Inflammatory macrophage treated with lipopolysaccharide for 1 hour (primary cell): ENCODE results near the gene PAXIP1.
"Not testable (repeated sequence)": the region's sequence is repeated elsewhere in the genome, so short reads cannot be mapped to it uniquely, and the experiment has no call there.

Experiments used
- DNase-seq, 2 donors: peaks; one replicate each; pipeline ENCODE4 v3.0.0-alpha.2; 2020 to 2022

PAXIP1 gene

DNA sequence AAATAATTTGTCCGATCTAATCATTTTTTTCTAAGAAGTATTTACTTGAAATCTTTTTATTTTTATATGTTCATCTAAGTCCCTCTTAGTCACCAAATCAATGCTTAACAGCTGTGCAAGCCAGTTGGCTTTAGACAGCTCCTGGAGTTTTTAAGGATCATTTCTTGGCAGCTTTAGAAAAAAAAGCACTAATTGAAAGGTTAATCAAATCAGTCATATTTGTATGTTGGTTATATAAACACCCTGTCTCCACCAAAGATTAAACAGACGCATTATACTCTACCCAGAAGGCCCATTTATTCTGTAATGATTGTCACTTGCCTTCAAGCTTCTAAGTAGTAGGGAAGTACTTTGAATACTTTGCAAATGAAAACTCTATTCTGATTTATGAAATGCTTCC, 60.2 kb downstream of the PAXIP1 start:
- DNase-seq, result no peak

DNA sequence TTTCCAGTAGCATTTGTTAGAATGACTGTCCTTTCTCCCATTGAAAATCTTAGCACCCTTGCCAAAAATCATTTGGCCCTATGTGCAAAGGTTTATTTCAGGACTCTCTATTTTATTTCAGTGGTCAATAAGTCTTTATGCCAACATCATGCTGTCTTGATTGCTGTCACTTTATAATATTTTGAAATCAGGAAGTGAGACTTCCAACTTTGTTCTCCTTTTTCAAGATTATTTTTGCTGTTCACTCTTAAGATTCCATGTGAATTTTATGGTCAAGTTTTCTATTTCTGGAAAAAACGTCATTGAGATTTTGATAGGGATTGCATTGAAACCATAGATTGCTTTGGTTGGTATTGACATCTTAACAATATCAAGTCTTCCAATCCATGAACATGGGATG, 65.1 kb downstream of the PAXIP1 start:
- peak; percentile 22 to 31 for DNase-seq

DNA sequence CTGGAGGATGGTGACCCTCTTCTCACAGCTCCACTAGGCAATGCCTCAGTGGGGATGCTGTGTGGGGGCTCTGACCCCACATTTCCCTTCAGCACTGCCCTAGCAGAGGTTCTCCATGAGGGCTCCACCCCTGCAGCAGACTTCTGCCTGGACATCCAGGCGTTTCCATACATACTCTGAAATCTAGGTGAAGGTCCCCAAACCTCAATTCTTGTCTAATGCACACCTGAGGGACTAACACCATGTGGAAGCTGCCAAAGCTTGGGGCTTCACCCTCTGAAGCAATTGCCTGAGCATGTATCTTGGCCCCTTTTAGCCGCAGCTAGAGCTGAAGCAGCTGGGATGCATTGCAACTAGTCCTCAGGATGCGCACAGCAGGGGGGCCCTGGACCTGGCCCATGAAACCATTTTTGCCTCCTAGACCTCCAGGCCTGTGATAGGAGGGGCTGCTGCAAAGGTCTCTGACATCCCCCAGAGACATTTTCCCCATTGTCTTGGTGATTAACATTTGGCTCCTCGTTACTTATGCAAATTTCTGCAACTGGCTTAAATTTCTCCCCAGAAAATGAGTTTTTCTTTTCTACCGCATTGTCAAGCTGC, 68.5 kb downstream of the PAXIP1 start:
- not testable (repeated sequence) for DNase-seq

DNA sequence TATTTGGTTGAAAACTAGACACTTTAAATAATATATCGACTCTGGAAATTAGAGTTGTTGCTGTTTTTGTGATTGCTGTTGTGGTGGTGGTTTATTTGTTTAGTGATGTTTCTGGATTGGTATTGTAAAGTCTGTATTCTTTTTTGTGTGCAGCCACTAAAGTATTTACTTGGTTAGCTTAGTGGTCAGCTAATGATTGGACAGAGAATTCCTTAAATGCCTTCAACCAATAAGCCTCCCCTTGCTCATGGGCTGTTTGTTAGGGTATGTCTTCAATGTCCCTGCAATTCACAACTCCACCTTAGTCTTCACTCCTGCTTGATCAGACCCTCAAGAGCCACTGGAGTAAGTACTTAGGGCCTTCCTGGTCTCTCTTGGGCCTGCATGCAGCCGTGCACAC, 71.0 kb downstream of the PAXIP1 start:
- no peak for DNase-seq

DNA sequence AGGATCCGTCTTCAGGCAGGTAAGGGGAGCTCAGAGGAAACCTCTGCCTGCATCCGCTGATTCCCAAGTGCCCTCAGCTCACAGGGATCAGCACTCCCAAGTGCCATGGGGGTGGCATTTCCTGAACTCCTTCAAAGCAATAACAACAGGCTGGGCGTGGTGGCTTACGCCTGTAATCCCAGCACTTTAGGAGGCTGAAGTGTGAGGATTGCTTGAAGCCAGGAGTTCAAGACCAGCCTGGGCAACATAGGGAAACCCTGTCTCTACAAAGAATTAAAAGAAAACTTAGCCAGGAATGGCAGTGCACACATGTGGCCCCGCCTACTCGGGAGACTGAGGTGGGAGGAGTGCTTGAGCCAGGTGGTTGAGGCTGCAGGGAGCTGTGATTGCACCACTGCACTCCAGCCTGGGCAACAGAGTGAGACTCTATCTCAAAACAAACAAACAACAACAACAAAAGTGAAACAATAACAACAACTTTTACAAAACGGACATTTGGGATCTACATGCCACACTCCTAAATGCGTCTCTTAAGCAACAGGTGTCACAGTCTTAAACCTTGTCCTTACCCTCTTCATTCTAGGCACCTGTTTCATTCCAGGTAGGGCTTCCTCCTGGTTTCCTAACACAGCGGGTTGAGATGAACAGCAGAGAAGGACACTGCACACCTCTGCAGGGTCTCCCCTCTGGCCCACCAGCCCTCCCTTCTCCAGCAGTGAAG, 73.8 kb downstream of the PAXIP1 start:
- peak in 1 of 2 donors; percentile 6 for DNase-seq

DNA sequence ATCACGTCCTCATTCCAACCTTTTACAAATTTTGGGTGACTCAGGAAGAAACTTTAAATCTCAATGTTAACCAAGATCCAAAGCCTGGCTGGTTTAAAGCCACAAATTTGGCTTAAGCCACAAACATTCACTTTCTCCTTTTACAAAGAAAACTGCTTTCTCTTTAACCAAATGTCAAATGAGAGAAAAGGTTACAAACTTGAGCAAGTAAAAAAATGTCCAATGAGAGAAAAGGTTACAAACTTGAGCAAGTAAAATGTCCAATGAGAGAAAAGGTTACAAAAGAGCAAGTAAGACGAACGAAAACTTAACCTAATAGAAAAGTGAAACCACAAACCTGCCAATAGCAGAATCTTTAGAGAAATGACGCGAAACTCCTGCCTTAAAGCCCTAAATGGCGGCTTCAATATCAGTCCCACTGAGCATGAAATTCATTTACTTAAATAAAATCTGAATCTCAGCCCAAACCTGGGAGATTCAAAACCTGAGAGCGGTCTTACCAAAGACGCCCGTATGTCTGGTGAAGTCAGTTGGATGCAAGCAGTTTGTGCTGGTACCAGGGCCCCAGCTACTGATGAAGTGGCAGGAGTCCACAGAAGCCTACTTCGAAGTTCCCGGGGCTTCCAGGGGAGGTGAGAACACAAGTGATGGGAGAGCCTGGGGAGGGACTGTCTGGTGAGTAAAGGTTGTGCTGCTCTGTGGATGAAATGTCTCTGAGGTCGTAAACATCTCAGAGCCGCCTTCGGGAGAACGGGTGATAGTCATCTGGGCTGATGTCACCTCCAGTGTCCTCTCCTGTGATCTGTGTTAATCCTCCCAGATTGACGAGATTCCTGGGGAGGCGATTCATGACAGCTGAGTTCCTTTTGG, 74.6 kb downstream of the PAXIP1 start:
- peak; percentile 96 to 100 for DNase-seq

DNA sequence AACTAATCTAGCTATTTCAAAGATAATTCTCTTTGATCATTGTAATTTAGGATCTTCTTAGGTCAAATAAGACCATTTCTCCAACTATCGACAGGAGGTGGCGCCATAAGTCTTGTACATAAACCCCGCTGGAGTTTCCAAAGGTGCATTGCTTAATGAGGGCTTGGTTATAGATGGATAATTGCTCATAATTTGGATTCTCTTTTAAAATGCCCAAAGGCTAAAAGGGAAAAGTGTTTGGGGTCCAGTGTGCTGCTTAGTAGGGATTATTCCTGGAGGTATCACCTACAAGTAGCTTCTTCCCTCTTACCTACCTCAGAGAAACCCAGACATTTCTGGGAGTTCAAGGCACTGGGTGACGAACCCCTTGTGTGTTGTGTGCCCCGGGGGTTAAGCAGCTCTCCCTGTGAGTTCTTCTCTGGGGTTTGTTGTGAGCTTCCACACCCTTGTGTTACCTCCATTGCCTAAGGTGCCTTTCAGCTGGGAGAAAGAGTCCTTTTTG, 75.2 kb downstream of the PAXIP1 start:
- DNase-seq, result peak; percentile 81 to 98

DNA sequence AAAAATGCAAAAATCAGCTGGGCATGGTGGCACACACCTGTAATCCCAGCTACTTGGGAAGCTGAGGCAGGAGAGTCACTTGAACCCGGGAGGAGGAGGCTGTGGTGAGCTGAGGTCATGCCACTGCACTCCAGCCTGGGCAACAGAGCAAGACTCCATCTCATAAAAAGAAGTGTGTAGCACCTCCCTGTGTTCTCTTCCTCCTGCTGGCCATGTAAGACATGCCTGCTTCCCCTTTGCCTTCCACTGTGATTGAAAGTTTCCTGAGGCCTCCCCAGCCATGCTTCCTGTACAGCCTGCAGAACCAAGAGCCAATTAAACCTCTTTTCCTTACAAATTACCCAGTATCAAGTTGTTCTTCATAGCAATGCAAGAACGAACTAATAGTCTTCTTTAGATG, 80.5 kb downstream of the PAXIP1 start:
- DNase-seq, result not testable (repeated sequence)

DNA sequence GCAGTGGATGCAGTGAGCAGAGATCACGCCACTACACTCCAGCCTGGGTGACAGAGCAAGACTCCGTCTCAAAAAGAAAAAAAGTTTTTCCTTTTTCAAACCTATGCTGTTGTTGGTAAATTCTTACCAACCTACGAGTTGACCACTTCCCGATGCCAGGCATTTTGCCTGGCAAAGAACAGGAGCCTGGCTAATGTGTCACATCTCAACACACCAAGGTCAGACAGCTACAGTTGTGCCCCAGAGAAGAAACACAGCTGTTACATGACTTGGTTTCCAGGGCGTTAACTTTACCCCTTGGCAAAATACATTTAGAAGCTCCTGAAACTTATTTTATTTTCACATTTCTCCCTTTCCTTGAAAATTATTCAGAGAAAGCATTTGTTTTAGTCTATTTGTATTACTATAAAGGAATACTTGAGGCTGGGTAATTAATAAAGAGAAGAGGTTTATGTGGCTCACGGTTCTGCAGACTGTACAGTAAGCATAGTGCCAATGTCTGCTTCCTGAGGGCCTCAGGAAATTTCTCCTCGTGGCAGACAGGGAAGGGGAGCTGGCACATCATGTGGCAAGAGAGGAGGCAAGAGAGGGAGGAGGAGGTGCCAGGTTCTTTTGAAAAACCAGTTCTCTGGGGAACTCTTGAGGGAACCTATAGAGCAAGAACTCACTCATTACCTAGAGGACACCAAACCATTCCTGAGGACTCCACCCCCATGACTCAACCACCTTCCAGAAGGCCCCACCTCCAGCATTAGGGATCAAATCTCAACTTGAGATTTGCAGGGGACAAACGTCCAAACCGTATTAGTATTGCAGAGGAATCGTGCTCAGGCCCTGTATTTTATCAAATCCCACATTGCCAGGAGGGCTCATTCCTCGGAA, 83.3 kb downstream of the PAXIP1 start:
- DNase-seq, result no peak

DNA sequence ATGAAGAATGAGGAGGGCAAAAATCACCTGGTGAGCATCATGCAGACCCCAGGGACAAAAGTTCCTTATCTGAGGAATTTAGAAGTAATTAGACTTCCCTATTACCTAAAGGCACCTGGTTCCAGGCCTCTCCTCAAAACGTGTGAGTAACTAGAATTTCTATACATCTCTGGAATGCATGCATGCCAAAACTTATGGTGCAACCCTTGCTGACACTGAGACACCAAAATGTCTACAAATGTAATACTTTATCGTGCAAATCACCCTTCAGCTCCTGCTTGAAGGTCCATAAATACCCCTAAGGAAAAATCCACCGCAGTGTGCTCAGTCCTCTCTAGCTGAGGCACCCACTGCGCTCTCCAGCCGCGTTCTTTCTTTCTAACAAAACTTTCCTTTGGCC, 84.2 kb downstream of the PAXIP1 start:
- DNase-seq, result no peak

DNA sequence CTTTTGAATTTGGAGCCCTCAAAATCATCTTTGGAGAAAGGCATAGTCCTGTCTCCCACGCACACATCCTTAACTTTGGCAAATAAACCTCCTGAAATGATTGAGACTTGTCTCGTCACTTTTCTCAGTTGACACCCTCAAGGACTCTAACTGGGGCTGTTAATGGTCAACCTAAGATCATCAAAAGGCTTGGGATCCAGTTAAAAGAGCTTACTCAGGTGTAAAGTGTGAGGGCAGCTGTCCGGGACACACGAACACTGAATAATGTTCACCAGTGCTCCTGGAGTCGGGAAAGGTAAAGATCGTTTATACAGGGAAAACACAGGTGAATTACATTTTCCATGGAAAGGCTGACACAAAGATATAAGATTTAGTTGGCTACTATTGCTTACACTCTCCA, 84.7 kb downstream of the PAXIP1 start:
- DNase-seq, result no peak

DNA sequence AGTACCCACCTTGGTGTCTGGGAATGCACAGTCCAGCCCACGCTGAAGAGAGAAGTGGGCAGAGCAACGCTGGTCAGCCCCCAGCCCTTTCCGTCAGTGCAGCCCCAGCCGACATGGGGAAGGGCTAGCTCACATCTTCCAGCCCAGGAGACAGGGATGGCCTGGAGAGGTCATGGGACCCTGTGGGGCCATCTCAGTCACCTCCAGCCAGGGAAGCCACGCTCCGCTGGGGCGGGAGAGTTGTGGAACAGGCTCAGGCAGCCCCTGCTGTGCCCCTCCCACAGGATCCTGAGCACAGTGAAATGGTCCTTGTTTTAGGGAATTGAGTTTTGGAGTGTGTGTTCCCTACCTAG, 85.1 kb downstream of the PAXIP1 start:
- DNase-seq, result no peak

DNA sequence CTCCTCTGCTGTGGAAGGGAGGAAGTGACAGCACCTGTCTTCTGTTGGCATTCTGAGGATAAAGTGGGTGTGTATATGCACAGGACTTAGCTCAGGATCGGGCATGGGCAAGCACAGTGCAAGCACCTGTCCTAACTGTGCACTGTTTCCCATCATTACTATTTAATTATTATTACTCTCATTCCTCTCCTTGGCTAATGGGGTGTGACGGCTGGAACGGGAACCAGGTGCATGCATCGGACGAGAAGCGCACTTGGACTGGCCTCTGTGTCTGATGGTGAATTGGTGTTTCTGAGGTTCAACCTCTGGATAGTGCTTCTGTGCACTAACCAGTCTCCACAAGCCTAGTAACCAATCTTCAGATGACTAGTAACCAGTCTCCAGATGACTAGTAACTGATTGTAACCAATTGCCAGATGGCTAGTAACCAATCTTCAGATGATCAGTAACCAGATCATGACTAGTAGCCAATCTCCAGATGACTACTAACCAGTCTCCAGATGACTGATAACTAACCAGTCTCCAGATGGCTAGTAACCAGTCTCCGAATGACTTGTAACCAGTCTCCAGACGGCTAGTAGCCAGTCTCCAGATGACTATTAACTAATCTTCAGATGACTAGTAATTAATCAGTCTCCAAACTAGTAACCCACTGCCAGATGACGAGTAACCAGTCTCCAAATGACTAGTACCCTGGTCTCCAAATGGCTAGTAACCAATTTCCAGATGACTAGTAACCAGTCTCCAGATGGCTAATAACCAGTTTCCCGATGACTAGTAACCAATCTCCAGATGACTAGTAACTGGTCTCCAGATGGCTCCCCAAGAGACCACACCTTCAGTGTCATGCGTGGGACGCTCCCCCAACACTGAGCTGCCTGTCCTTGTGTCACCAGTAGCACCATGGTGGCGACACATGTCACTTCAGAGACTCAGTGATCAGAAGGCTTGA, 85.8 kb downstream of the PAXIP1 start:
- DNase-seq, result no peak

DNA sequence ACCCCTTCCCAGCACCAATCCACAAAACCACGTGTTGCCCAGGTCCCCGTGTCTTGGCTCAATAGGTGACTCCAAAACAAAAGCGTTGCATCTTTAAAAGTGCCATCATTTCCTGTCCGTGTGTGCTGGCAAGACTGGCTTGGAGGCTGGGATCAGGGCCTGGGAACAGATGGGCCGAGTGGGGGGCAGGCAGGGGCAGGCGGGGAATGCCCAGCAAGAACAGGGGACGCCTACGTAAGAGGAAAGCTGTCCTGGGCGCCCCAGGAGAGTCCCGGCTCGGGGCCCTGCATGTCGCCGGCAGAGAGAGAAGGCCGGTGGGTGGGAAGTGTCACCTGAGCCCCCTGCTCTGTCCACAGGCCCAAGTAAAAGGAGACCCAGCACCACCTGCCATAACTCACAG, 86.5 kb downstream of the PAXIP1 start:
- DNase-seq, result no peak

DNA sequence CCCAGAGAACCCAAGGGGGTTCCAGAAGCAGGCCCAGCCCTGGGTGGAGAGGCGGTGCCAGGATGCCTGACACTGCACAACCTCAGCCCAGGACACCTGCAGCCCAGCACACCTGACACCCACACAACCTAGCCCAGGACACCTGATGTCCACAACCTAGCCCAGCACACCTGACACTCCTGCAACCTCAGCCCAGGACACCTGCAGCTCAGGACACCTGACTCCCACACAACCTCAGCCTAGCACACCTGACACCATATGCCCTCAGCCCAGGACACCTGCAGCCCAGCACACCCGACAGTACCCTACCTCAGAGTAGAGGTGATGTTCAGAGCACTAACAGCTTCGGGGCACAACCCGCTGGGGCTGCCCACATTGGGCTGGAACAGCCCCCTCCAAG, 87.3 kb downstream of the PAXIP1 start:
- no peak for DNase-seq

DNA sequence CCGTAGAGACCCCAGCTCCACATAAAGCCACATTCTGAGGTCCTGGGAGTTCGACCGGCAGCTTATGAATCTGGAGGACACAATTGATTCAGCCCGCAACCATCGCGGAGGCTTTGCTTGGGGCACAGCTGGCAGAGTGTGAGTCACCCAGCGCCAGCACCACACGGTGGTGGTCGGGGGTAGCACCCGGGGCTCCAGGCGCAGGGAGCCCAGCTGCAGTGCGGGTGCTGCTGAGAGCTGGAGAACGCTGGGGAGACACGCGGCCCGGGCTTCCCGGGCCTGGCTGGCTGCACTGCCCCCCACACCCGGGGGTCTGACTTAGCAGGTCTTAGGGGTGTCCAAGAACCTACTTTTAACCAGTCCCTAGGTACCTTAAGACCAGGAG, 87.9 kb downstream of the PAXIP1 start:
- DNase-seq, result no peak

DNA sequence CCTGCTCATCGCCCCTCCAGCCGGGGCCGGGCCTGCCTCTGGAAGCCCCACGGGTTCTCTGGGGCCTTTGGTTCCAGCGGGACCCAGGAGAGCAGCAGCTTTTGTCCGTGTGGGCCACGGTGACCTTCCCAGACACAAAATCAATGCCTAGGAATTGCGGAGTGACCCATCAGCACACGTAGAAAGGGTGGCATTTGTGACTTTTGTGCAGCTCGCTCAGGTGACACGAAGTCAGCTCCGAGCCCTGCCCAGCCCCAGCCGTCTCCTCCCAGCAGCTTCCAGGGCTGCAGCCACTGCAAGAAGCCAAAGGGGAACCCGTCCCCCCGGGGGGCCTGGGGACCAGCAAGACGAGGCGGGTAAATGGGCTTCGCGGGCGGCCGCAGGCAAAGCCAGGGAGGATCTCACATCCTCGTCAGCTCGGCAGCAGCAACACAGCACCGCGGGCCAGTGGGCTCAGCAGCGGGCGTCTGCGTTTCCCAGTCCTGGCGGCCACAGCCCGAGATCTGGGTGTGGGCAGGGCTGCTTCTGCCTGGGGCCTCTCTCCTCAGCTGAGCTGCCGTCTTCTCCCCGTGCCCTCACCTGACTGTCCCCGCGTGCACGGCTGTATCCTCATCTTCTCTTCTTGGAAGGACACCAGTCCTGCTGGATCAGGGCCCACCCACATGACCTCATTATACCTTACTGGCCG, 88.5 kb downstream of the PAXIP1 start:
- DNase-seq, result no peak

DNA sequence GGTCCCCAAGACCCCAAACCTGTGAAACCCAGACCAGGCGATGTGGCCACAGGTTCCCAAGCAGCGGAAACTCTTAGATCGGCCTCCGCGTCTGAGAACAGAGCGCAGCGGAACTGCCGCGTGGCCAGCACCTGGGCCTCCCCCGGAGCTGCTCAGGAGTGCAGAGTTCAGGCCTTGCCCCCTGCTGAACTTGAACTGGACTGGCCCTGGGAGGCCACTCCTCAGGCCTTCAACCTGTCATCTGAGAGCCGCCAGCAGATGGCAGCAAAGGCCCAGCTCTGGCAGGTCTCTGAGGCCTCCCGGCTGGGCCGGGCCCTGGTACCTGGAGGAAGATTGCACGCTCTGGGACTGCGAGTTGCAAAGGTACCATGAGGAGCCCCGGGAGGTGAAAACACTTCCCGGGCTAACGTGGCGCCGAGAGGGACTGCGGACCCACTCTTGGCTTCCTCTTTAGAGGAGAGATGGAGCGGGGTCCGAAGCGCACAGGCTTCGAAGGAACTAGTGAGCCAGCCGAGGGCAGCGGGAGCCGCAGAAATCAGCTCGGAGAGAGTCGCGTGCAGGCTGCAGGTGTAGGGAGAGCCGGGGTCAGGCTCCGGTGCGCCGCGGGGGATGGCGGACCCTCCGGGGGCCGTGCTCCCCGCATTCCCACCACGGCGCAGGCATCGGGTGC, 89.2 kb downstream of the PAXIP1 start:
- DNase-seq, result peak; percentile 58 to 88

DNA sequence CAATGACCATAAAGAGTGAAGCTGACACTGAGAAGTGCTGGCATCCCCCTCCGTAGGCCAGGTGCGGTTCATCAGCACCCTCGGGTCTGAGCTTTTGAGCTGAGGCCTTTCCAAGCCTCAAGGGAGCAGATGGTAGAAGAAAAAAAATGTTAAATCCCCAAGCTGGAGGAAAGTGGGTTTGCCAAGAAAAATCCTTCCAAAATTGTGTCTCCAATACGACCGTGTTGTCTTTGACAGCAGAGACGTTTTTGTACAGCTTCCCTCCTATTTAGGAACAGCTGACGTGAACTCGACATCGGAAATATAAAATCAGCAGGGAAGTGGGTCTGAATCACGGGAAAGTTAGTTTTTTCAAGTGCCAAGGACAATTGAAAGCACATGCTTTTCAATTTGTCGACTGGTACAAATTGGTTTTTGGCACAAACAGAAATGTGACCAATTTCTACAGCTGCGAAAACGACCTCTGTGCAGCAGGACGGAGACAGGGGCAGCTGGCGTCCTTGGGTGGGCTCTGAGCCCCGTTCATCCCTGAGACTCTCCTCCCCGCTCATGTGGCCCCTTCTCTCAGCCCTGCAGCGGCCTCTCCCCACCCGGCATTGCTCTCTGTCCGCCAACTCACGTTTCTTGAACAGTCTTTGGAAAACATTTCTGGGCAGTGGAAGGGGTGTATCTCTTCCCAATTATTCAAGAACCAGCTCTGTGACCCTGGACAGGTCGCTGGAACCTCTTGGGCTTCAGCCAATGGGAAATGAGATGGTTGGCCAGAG, 89.9 kb downstream of the PAXIP1 start:
- no peak for DNase-seq
